Activated T-helper 17 cell treated with anti-CD3 and anti-CD28 coated beads, Interleukin-2, amount 50 U/mL, for 72 hours (primary cell): ENCODE data around the gene CENPA. TPM values are rescaled to one million over a fixed set of nuclear protein-coding genes. Genes with fewer than 3 reads are reported as not detected.
A peak's percentile ranks its signal among the peaks of the same experiment; 100 is the strongest.
"Not testable (repeated sequence)": the region's sequence is repeated elsewhere in the genome, so short reads cannot be mapped to it uniquely, and the experiment has no call there.

Experiments used
- ATAC-seq: fragments of 150-1000 bp; cut with Tn5 transposase; replicated peaks from 2 replicates; pipeline ENCODE4 v1.10.0; 2021; ENCODE audit warnings: mild to moderate bottlenecking, moderate library complexity
- H3K27ac Mint-ChIP-seq: one replicate; pipeline ENCODE4 v1.8.0; 2022; ENCODE audit warnings: mixed read lengths
- H3K27me3 Mint-ChIP-seq: one replicate; pipeline ENCODE4 v1.8.0; 2022; ENCODE audit warnings: mixed read lengths
- H3K36me3 Mint-ChIP-seq: one replicate; pipeline ENCODE4 v1.8.0; 2022; ENCODE audit warnings: low read depth, mild to moderate bottlenecking, mixed read lengths
- H3K4me1 Mint-ChIP-seq: one replicate; pipeline ENCODE4 v1.8.0; 2022; ENCODE audit warnings: mixed read lengths
- H3K4me3 Mint-ChIP-seq: one replicate; pipeline ENCODE4 v1.8.0; 2022; ENCODE audit warnings: mild to moderate bottlenecking, mixed read lengths
- H3K9me3 Mint-ChIP-seq: one replicate; pipeline ENCODE4 v1.8.0; 2022; ENCODE audit warnings: mixed read lengths
- total RNA-seq, 2 donors: library from RNA; stranded (reverse); gene quantifications; one replicate each; pipeline ENCODE4 v1.2.3, GENCODE V29; 2022

Gene CENPA
- total RNA-seq, 2 donors from 2014 or later, result 24.3 to 36.1 TPM

GRCh38 chr2:26793518-26793917 is 7.7 kb downstream of the CENPA start:
- peaks cover 34% of the 10 kb centered on the region for H3K36me3 Mint-ChIP-seq
- peaks cover 8% of the 10 kb centered on the region for H3K27me3 Mint-ChIP-seq
- no peak overlapping the region for H3K4me3 Mint-ChIP-seq
- no peak for ATAC-seq
- no peak overlapping the region for H3K27ac Mint-ChIP-seq
- peaks cover 5% of the 10 kb centered on the region for H3K4me1 Mint-ChIP-seq
- H3K9me3 Mint-ChIP-seq, result peaks cover 4% of the 10 kb centered on the region

DNA sequence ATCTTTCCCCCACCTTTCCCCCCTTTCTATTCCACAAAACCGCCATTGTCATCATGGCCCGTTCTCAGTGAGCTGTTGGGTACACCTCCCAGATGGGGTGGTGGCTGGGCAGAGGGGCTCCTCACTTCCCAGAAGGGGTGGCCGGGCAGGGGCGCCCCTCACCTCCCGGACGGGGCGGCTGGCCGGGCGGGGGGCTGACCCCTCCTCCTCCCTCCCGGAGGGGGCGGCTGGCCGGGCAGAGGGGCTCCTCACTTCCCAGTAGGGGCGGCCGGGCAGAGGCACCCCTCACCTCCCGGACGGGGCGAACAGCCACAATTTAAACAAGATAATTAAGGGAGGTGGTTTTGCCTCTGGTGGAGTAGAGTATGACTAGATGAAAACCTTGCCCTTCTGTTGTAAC is 9.3 kb downstream of the CENPA start:
- H3K27ac Mint-ChIP-seq, H3K27me3 Mint-ChIP-seq, H3K4me3 Mint-ChIP-seq, ATAC-seq, H3K9me3 Mint-ChIP-seq, H3K4me1 Mint-ChIP-seq: not testable (repeated sequence)
- H3K36me3 Mint-ChIP-seq, result peaks cover 28% of the 10 kb centered on the region

DNA sequence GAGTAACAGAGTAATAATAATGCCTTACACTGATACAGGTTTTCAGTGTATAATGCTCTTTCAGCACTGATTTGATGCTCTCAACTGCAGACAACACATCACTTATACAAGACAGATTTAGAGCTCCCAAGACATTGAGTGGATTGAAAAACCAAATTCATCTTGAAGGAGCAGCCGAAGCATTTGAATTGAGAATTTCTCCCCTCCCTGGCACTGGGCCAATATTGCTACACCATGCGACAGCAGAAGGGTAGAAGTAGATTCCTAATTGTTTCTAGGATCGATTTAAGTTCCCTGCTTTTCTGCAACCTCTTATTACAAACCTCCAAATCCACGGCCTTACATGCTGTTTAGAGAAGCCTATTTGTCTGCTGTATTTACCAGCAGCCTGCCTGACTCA is 15.5 kb downstream of the CENPA start:
- H3K27me3 Mint-ChIP-seq, result no peaks in the 10 kb centered on the region
- no peak for ATAC-seq
- H3K36me3 Mint-ChIP-seq, result no peaks in the 10 kb centered on the region
- H3K27ac Mint-ChIP-seq, result no peak overlapping the region
- no peaks in the 10 kb centered on the region for H3K9me3 Mint-ChIP-seq
- H3K4me3 Mint-ChIP-seq, result no peak overlapping the region
- H3K4me1 Mint-ChIP-seq, result no peaks in the 10 kb centered on the region

DNA sequence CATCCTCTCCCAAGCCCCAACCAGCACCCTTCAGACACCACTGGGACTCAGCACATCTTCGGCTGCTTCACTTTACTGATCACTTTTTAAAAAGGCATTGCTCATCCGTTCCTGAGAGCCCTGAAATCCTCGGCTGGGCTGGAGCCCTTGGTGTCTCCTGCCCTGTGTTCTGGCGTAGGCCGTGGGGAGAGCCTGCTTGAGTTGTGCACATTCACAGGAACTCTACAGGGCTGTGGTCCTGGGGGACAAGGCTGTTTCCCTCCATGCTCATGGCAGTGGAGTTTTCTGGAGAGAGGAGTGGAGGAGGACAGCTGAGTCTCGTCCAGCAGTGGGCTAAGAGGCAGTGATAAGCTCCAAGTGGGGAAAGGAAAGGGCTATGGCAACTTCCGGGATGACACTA is 15.9 kb downstream of the CENPA start:
- no peaks in the 10 kb centered on the region for H3K4me1 Mint-ChIP-seq
- no peaks in the 10 kb centered on the region for H3K9me3 Mint-ChIP-seq
- H3K4me3 Mint-ChIP-seq, result no peak overlapping the region
- no peaks in the 10 kb centered on the region for H3K36me3 Mint-ChIP-seq
- no peak for ATAC-seq
- H3K27me3 Mint-ChIP-seq, result no peaks in the 10 kb centered on the region
- no peak overlapping the region for H3K27ac Mint-ChIP-seq

GRCh38 chr2:26805241-26805676 is 19.4 kb downstream of the CENPA start:
- Mint-ChIP-seq H3K9me3 (no peaks in the 10 kb centered on the region), H3K4me3 (no peak overlapping the region), H3K4me1 (peaks cover 4% of the 10 kb centered on the region), H3K27ac (peak overlapping the region; percentile 56), H3K27me3 (no peaks in the 10 kb centered on the region), H3K36me3 (no peaks in the 10 kb centered on the region)
- ATAC-seq, result peak; percentile 69

DNA sequence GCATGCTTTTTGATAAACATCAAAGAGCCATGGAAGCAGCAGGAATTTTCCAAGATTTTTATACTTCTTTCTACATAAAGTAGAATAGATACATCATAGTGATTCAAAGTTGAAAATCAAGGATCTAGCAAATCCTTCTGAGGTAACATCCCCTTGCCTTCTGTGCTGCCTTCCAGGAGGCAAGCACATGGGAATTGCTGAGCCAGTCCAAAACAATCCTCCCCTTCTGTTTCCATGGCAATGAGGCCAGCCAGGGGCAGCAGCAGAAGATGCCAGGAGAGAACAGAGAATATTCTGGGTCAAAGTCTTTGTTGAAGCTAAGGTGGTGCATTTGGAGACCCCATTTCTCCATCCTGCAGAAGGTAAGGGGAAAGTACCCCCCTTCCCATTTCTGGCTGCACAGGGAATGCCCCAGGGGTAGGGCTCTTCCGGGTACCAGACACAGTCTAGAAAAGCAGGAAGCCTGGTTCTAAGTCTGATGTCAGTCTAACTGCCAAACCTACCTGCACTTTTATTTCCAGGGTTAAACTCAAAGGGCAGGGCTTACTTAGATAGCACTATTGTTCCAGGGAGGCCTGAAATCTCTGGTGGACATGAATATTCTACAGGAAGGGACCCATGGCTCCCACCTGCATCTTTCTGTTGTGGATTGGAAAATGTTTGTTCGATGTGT is 22.1 kb downstream of the CENPA start:
- no peaks in the 10 kb centered on the region for H3K9me3 Mint-ChIP-seq
- H3K4me3 Mint-ChIP-seq, result no peak overlapping the region
- ATAC-seq, result no peak
- no peaks in the 10 kb centered on the region for H3K36me3 Mint-ChIP-seq
- H3K27ac Mint-ChIP-seq, result peak overlapping the region; percentile 43
- H3K27me3 Mint-ChIP-seq, result peaks cover 5% of the 10 kb centered on the region
- H3K4me1 Mint-ChIP-seq, result peaks cover 6% of the 10 kb centered on the region

DNA sequence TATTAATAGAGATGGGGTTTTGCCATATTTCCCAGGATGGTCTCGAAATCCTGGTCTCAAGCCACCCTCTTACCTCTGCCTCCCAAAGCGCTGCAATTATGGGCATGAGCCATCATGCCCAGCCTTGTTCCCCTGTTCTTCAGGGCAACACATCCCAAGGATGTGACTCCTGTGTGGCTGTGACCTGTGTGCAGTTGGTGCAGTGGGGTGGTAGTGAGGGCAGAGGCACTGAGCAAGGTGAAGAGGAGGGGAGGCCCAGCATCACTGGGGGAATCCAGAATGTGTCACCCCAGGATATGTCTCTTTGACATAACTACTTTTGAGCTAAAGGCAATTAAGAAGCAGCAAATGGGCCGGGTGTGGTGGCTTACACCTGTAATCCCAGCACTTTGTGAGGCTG is 23.4 kb downstream of the CENPA start:
- no peak overlapping the region for H3K27ac Mint-ChIP-seq
- H3K36me3 Mint-ChIP-seq, result no peaks in the 10 kb centered on the region
- peaks cover 6% of the 10 kb centered on the region for H3K4me1 Mint-ChIP-seq
- peaks cover 9% of the 10 kb centered on the region for H3K27me3 Mint-ChIP-seq
- no peak overlapping the region for H3K4me3 Mint-ChIP-seq
- ATAC-seq, result no peak
- no peaks in the 10 kb centered on the region for H3K9me3 Mint-ChIP-seq

- no peak for ATAC-seq
- H3K27me3 Mint-ChIP-seq, result peaks cover 12% of the 10 kb centered on the region
- peaks cover 6% of the 10 kb centered on the region for H3K4me1 Mint-ChIP-seq
- no peak overlapping the region for H3K4me3 Mint-ChIP-seq
- H3K27ac Mint-ChIP-seq, result no peak overlapping the region
- no peaks in the 10 kb centered on the region for H3K9me3 Mint-ChIP-seq
- H3K36me3 Mint-ChIP-seq, result no peaks in the 10 kb centered on the region
Measured at GRCh38 chr2:26809876-26810577, 24.2 kb downstream of the CENPA start.

GRCh38 chr2:26811261-26811660 is 25.4 kb downstream of the CENPA start:
- Mint-ChIP-seq H3K4me3 (no peak overlapping the region), H3K36me3 (no peaks in the 10 kb centered on the region), H3K27me3 (peaks cover 16% of the 10 kb centered on the region), H3K9me3 (no peaks in the 10 kb centered on the region), H3K27ac (no peak overlapping the region), H3K4me1 (peaks cover 6% of the 10 kb centered on the region)
- no peak for ATAC-seq

DNA sequence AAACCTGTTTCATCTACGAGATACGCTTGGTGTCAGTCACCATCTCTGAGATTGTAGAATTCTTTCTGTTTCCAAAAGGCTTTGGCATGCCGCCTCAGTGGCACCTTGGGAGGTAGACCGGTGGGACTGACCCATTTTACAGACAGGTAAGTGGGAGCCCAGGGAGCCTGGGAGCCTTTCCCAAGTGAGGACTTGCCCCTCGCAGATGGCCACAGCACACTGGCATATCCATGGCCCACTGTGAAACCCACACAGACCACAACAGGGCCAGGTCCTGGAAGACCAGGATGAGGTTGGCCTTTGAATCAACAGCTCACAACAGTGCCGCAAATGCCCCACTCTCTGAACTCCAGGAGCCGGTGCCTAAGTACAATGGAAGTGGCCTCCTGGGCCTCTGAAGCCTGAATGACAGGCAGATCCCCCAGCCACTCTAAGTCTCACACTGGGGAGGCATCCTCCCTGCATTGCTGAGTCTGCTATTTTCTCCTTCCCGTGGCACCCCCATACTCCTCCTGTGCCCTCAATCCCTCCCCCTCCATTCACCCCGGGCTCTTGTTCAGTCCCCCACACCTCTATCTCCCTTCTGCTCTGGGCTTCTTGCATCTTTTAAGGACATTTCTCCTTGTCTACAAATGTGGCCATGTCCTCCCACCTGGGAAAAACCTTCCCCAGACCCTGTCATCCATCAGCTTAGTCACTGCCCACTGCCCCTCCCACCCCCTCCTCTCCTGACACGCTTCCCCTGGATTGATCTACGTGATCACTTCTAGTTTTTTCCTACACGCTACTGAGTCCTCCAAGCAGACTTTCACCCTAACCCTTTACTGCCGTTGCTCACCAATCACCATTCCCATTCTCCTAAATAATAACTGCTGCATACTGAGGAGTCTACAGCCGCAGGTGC is 26.2 kb downstream of the CENPA start:
- ATAC-seq, result no peak
- H3K9me3 Mint-ChIP-seq, result no peaks in the 10 kb centered on the region
- H3K4me3 Mint-ChIP-seq, result no peak overlapping the region
- no peaks in the 10 kb centered on the region for H3K36me3 Mint-ChIP-seq
- H3K27me3 Mint-ChIP-seq, result peaks cover 24% of the 10 kb centered on the region
- peaks cover 6% of the 10 kb centered on the region for H3K4me1 Mint-ChIP-seq
- H3K27ac Mint-ChIP-seq, result no peak overlapping the region

GRCh38 chr2:26812731-26813130 is 26.9 kb downstream of the CENPA start:
- H3K4me1 Mint-ChIP-seq, result peaks cover 6% of the 10 kb centered on the region
- H3K9me3 Mint-ChIP-seq, result no peaks in the 10 kb centered on the region
- no peaks in the 10 kb centered on the region for H3K36me3 Mint-ChIP-seq
- peaks cover 27% of the 10 kb centered on the region for H3K27me3 Mint-ChIP-seq
- no peak overlapping the region for H3K4me3 Mint-ChIP-seq
- no peak for ATAC-seq
- H3K27ac Mint-ChIP-seq, result no peak overlapping the region

DNA sequence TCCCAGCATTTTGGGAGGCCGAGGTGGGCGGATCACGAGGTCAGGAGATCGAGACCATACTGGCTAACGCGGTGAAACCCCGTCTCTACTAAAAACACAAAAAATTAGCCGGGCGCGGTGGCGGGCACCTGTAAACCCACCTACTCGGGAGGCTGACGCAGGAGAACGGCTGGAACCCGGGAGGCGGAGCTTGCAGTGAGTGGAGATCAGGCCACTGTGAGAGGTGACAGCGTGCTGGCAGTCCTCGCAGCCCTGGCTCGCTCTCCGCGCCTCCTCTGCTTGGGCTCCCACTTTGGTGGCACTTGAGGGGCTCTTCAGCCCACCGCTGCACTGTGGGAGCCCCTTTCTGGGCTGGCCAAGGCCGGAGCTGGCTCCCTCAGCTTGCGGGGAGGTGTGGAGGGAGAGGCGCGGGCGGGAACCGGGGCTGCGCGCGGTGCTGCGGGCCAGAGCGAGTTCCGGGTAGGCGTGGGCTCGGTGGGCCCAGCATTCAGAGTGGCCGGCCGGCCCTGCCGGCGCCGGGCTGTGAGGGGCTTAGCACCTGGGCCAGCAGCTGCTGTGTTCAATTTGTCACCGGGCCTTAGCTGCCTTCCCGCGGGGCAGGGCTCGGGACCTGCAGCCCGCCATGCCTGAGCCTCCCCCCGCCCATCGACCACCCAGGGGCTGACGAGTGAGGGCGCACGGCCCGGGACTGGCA is 28.4 kb downstream of the CENPA start:
- not testable (repeated sequence) for H3K27ac Mint-ChIP-seq, H3K9me3 Mint-ChIP-seq, ATAC-seq, H3K4me1 Mint-ChIP-seq, H3K36me3 Mint-ChIP-seq, H3K4me3 Mint-ChIP-seq
- H3K27me3 Mint-ChIP-seq, result peaks cover 34% of the 10 kb centered on the region

GRCh38 chr2:26816893-26817292 is 31.0 kb downstream of the CENPA start:
- Mint-ChIP-seq H3K4me1 (no peaks in the 10 kb centered on the region), H3K36me3 (no peaks in the 10 kb centered on the region), H3K27ac (no peak overlapping the region), H3K27me3 (peaks cover 38% of the 10 kb centered on the region), H3K4me3 (no peak overlapping the region), H3K9me3 (no peaks in the 10 kb centered on the region)
- no peak for ATAC-seq

DNA sequence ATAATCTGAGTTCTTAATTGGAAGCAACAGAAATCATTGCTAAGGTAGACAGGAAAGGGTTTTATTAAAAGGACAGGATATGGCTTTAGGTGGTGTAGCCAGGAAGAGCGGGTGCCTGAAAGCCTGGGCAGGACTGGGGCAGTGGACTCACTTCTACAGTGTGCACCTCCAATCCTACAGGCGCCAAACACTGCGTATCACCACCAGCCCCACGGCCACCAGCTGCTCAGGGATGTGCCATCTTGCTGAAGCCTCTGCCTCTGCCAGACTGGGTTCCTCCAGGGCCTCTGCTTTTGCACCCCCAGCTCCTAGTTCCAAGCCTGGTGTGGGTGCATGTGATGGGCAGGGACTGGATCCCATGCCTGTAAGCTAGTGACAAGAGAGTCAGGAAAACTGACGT is 32.4 kb downstream of the CENPA start:
- no peaks in the 10 kb centered on the region for H3K4me1 Mint-ChIP-seq

More for the DNA sequence above, 32.4 kb downstream of the CENPA start:
- Mint-ChIP-seq H3K27ac (no peak overlapping the region), H3K9me3 (no peaks in the 10 kb centered on the region), H3K27me3 (peaks cover 32% of the 10 kb centered on the region), H3K36me3 (no peaks in the 10 kb centered on the region), H3K4me3 (no peak overlapping the region)
- no peak for ATAC-seq
